SK-N-SH treated with all-trans-retinoic acid at 6 μM for 48 hours (cell line): ENCODE data around the gene FRAT2.
A peak's percentile ranks its signal among the peaks of the same experiment; 100 is the strongest.

Experiments
- ATAC-seq: fragments of 200-7000 bp; cut with Tn5 transposase; 3 replicates; pipeline ENCODE4 v1.9.1; 2020; ENCODE audit warnings: mild to moderate bottlenecking, moderate library complexity
- ARNTL ChIP-seq: fragments of 450-650 bp; formaldehyde crosslinking; IDR thresholded peaks from 2 replicates; pipeline ENCODE4 v1.5.0; 2020; ENCODE audit warnings: low read depth, mild to moderate bottlenecking, moderate library complexity, borderline replicate concordance
- BACH2 ChIP-seq: fragments of 250-450 bp; sonication (Bioruptor Pico); IDR thresholded peaks from 2 replicates; pipeline ENCODE4 v1.9.0; 2021; ENCODE audit warnings: mild to moderate bottlenecking, borderline replicate concordance
- CREB5 ChIP-seq: fragments of 250-450 bp; sonication (Bioruptor Pico); IDR thresholded peaks from 2 replicates; pipeline ENCODE4 v1.5.1; 2020; ENCODE audit warnings: low read depth, mild to moderate bottlenecking, moderate library complexity
- CSDC2 ChIP-seq: fragments of 250-450 bp; sonication (Bioruptor Pico); IDR thresholded peaks from 2 replicates; pipeline ENCODE4 v1.5.0; 2020; ENCODE audit warnings: mild to moderate bottlenecking, moderate library complexity
- CSRNP3 ChIP-seq: fragments of 250-450 bp; sonication (Bioruptor Pico); IDR thresholded peaks from 2 replicates; pipeline ENCODE4 v1.5.1; 2021; ENCODE audit warnings: mild to moderate bottlenecking, moderate library complexity
- ESRRG ChIP-seq: fragments of 250-450 bp; sonication (Bioruptor Pico); IDR thresholded peaks from 2 replicates; pipeline ENCODE4 v1.6.1; 2021; ENCODE audit warnings: mild to moderate bottlenecking
- GLIS3 ChIP-seq: fragments of 250-450 bp; sonication (Bioruptor Pico); IDR thresholded peaks from 2 replicates; pipeline ENCODE4 v1.5.0; 2020; ENCODE audit warnings: mild to moderate bottlenecking, moderate library complexity
- ISL1 ChIP-seq: fragments of 250-450 bp; sonication (Bioruptor Pico); IDR thresholded peaks from 2 replicates; pipeline ENCODE4 v2.1.2; 2022; ENCODE audit warnings: mild to moderate bottlenecking, moderate library complexity
- OSR1 ChIP-seq: fragments of 250-450 bp; sonication (Bioruptor Pico); IDR thresholded peaks from 2 replicates; pipeline ENCODE4 v1.8.0; 2022; ENCODE audit warnings: moderate library complexity, mild to moderate bottlenecking, inconsistent platforms
- PATZ1 ChIP-seq: fragments of 250-450 bp; sonication (Bioruptor Pico); IDR thresholded peaks from 2 replicates; pipeline ENCODE4 v1.8.0; 2020; ENCODE audit warnings: mild to moderate bottlenecking, moderate library complexity, borderline replicate concordance
- POU6F1 ChIP-seq: fragments of 250-450 bp; sonication (Bioruptor Pico); IDR thresholded peaks from 2 replicates; pipeline ENCODE4 v1.8.0; 2021; ENCODE audit warnings: low read depth, mild to moderate bottlenecking, moderate library complexity, borderline replicate concordance
- PPARA ChIP-seq: fragments of 250-450 bp; sonication (Bioruptor Pico); IDR thresholded peaks from 2 replicates; pipeline ENCODE4 v1.5.0; 2020; ENCODE audit warnings: mild to moderate bottlenecking, borderline replicate concordance
- SNAI2 ChIP-seq: fragments of 250-450 bp; sonication (Bioruptor Pico); IDR thresholded peaks from 2 replicates; pipeline ENCODE4 v1.5.0; 2020; ENCODE audit warnings: mild to moderate bottlenecking, moderate library complexity
- TCF4 ChIP-seq: fragments of 250-450 bp; sonication (Bioruptor Pico); IDR thresholded peaks from 2 replicates; pipeline ENCODE4 v1.8.0; 2021; ENCODE audit warnings: mild to moderate bottlenecking, moderate library complexity, borderline replicate concordance
- TOX ChIP-seq: fragments of 250-450 bp; sonication (Bioruptor Pico); IDR thresholded peaks from 2 replicates; pipeline ENCODE4 v1.8.0; 2021; ENCODE audit warnings: mild to moderate bottlenecking, moderate library complexity, borderline replicate concordance
- TSHZ2 ChIP-seq: fragments of 250-450 bp; sonication (Bioruptor Pico); IDR thresholded peaks from 2 replicates; pipeline ENCODE4 v1.5.0; 2020; ENCODE audit warnings: mild to moderate bottlenecking, moderate library complexity
- ZC3H10 ChIP-seq: fragments of 250-450 bp; sonication (Bioruptor Pico); IDR thresholded peaks from 2 replicates; pipeline ENCODE4 v1.5.1; 2021; ENCODE audit warnings: mild to moderate bottlenecking, moderate library complexity
- ZFP3 ChIP-seq: fragments of 250-450 bp; sonication (Bioruptor Pico); IDR thresholded peaks from 2 replicates; pipeline ENCODE4 v1.5.0; 2020; ENCODE audit warnings: mild to moderate bottlenecking, moderate library complexity
- ZFP30 ChIP-seq: fragments of 450-650 bp; formaldehyde crosslinking; IDR thresholded peaks from 2 replicates; pipeline ENCODE4 v1.5.0; 2022; ENCODE audit warnings: mild to moderate bottlenecking, moderate library complexity
- ZNF565 ChIP-seq: fragments of 450-650 bp; formaldehyde crosslinking; conservative IDR thresholded peaks from 2 replicates; pipeline ENCODE4 v1.5.0; 2020; ENCODE audit warnings: low read depth, mild to moderate bottlenecking, moderate library complexity
- ZNF70 ChIP-seq: fragments of 450-650 bp; formaldehyde crosslinking; IDR thresholded peaks from 2 replicates; pipeline ENCODE4 v1.5.0; 2020; ENCODE audit warnings: mild to moderate bottlenecking, moderate library complexity
- ZNF8 ChIP-seq: fragments of 450-650 bp; formaldehyde crosslinking; IDR thresholded peaks from 2 replicates; pipeline ENCODE4 v1.5.0; 2020; ENCODE audit warnings: mild to moderate bottlenecking, moderate library complexity

Gene FRAT2

GRCh38 chr10:97358349-97358748 is 23.8 kb upstream of the FRAT2 start:
- no peak for TF ChIP-seq POU6F1 (CRISPR knock-in tag)
- ATAC-seq: no peak

- ATAC-seq: no peak
- no peak for TF ChIP-seq ZFP30
- no peak for TF ChIP-seq ESRRG (CRISPR knock-in tag)
- TF ChIP-seq PPARA (CRISPR knock-in tag): no peak
- TF ChIP-seq ZNF565: no peak
- no peak for TF ChIP-seq CSRNP3 (CRISPR knock-in tag)
- TF ChIP-seq TOX (CRISPR knock-in tag): no peak
- TF ChIP-seq PATZ1 (CRISPR knock-in tag): no peak
- no peak for TF ChIP-seq GLIS3
- TF ChIP-seq TSHZ2 (CRISPR knock-in tag): no peak
- no peak for TF ChIP-seq POU6F1 (CRISPR knock-in tag)
- TF ChIP-seq BACH2: no peak
- no peak for TF ChIP-seq ZNF8
- no peak for TF ChIP-seq ARNTL
- no peak for TF ChIP-seq CSDC2
- TF ChIP-seq OSR1: no peak
- no peak for TF ChIP-seq ISL1
- no peak for TF ChIP-seq ZFP3 (CRISPR knock-in tag)
- no peak for TF ChIP-seq ZNF70
- TF ChIP-seq TCF4 (CRISPR knock-in tag): no peak
- TF ChIP-seq ZC3H10 (CRISPR knock-in tag): no peak
These were observed 22.4 kb upstream of the FRAT2 start for GRCh38 chr10:97356918-97357317.

- no peak for ATAC-seq
- TF ChIP-seq PPARA (CRISPR knock-in tag) (no peak), ZFP30 (no peak)
These were observed 21.9 kb upstream of the FRAT2 start for GRCh38 chr10:97356318-97356914.

GRCh38 chr10:97355571-97355975 is 21.0 kb upstream of the FRAT2 start:
- peak; percentile 45 for ATAC-seq
- TF ChIP-seq PPARA (CRISPR knock-in tag) (no peak), SNAI2 (CRISPR knock-in tag) (no peak), CSDC2 (no peak), ZFP30 (no peak), ZNF70 (no peak), CSRNP3 (CRISPR knock-in tag) (no peak), ZFP3 (CRISPR knock-in tag) (no peak), CREB5 (CRISPR knock-in tag) (no peak), ISL1 (no peak), TSHZ2 (CRISPR knock-in tag) (no peak)
